Psoas muscle (tissue), 8 donors: ENCODE measurements around the gene TMEM106C. TPM values are rescaled to one million over a fixed set of nuclear protein-coding genes. Genes with fewer than 3 reads are reported as not detected.

Source experiments
- ATAC-seq, 4 donors: fragments of 200-7000 bp; cut with Tn5 transposase; one replicate each; pipeline ENCODE4 v1.9.1; 2020; ENCODE audit warnings: moderate library complexity in 3 of 4, mild to moderate bottlenecking in 2 of 4
- DNase-seq, 2 donors: peaks; one replicate each; pipeline ENCODE4 v3.0.0-alpha.2; 2020
- H3K27ac ChIP-seq: fragments of 200-600 bp; one replicate; pipeline ENCODE4 v1.8.0; 2022
- H3K27me3 ChIP-seq, 3 donors: fragments of 200-600 bp in 1 of 3; one replicate each; pipeline versions ENCODE4 v1.6.1 to v1.8.0; 2013 to 2022; ENCODE audit warnings: low read length in 2 of 3, mild to moderate bottlenecking in 2 of 3, moderate library complexity in 1 of 3; ENCODE audit not compliant: insufficient read depth in 3 of 3
- H3K36me3 ChIP-seq, 2 donors: fragments of 200-600 bp in 1 of 2; one replicate each; pipeline versions ENCODE4 v1.6.1 to v1.8.0; 2013 to 2022; ENCODE audit warnings: low read depth in 1 of 2, mild to moderate bottlenecking in 1 of 2, moderate library complexity in 1 of 2; ENCODE audit not compliant: insufficient read depth in 1 of 2
- H3K4me1 ChIP-seq: fragments of 200-600 bp; one replicate; pipeline ENCODE4 v1.8.0; 2022
- H3K4me3 ChIP-seq: fragments of 200-600 bp; one replicate; pipeline ENCODE4 v1.8.0; 2022; ENCODE audit warnings: mild to moderate bottlenecking
- H3K9me3 ChIP-seq: fragments of 200-600 bp; one replicate; pipeline ENCODE4 v1.8.0; 2022
- CTCF ChIP-seq: fragments of 200-600 bp; IDR thresholded peaks from one replicate; pipeline ENCODE4 v1.8.0; 2022; ENCODE audit warnings: antibody characterized with exemption
- WGBS, 3 donors: extraction: QIAGEN DNeasy Blood & Tissue Kit; methylation state at CpG; one replicate each; pipeline versions ENCODE4 v1.1.6 to v1.1.7; 2013; 5-methylcytosine and 5-hydroxymethylcytosine counted together
- intact Hi-C, 2 donors: fragments of 100-400 bp; cut with DNase I; formaldehyde crosslinking; loops; one replicate each; pipeline versions ENCODE4 v1.11.0 to v1.14.2; 2022
- polyA plus RNA-seq, 3 donors: library from polyadenylated mRNA; stranded (reverse); fragments of 200-250 nt; gene quantifications; one replicate each; pipeline ENCODE4 v1.2.3, GENCODE V29; 2013
- total RNA-seq, 4 donors: library from RNA; stranded (reverse); fragmentation: NEBNext Ultra II Directional in 2 of 4; extraction: Animal tissue kit (Norgen Biotek cat#: 25700) in 2 of 4; gene quantifications; one replicate each; pipeline versions ENCODE4 v1.2.1 to v1.2.4, GENCODE V29; 2021 to 2023
- donor health status: healthy with polysubstance abuse.
- donor health status: DM: no; HTN: no; CAD: no; lungs with moderate emphysema.
- donor health status: Bipolar disorder and iron deficiency.
- donor health status: healthy.
- donor health status: DM: yes; HTN: yes; CAD: no.
- donor health status: DM: no; HTN: no; CAD: no.
- donor health status: DM: no; HTN: no; CAD: no.
- donor health status: DM: yes; HTN: yes; CAD: no.

TMEM106C gene
- total and polyA plus RNA-seq, 7 donors = 7.7 to 33.4 (median 14.7) TPM

- ATAC-seq (no peak), DNase-seq (no peak)
- intact Hi-C loops = no loop called here
- Histone ChIP-seq H3K4me3 (no peak overlapping the region), H3K9me3 (no peaks in the 10 kb centered on the region), H3K27me3 (peaks cover 0 to 16% (median 4%) of the 10 kb centered on the region in 3 donors), H3K4me1 (no peaks in the 10 kb centered on the region), H3K36me3 (no peaks in the 10 kb centered on the region), H3K27ac (no peak overlapping the region)
- 86 to 91% (median 86%) methylated on average over 6 of the region's 6 CpGs for WGBS, 3 donors
- TF ChIP-seq CTCF = no peak
These were observed 24.3 kb upstream of the TMEM106C start for GRCh38 chr12:47939009-47939601.

GRCh38 chr12:47940773-47941474 is 22.5 kb upstream of the TMEM106C start:
- peaks cover 0 to 16% (median 4%) of the 10 kb centered on the region in 3 donors for H3K27me3 ChIP-seq
- H3K4me3 ChIP-seq = no peak overlapping the region
- 92 to 96% (median 95%) methylated on average over 10 of the region's 10 CpGs for WGBS, 3 donors
- H3K9me3 ChIP-seq = no peaks in the 10 kb centered on the region
- no peaks in the 10 kb centered on the region for H3K4me1 ChIP-seq
- no peak for TF ChIP-seq CTCF
- ATAC-seq (no peak), DNase-seq (no peak)
- intact Hi-C loops = loop anchor here in 1 of 2 donors (5.0 kb wide), 1 partner anchor 226 kb away; no protein-coding TSS in a partner anchor
- H3K27ac ChIP-seq = no peak overlapping the region
- H3K36me3 ChIP-seq = no peaks in the 10 kb centered on the region

- intact Hi-C loops = loop anchor here in 1 of 2 donors (5.0 kb wide), 1 partner anchor 226 kb away; no protein-coding TSS in a partner anchor
- DNase-seq = no peak
- peaks cover 0 to 16% (median 4%) of the 10 kb centered on the region in 3 donors for H3K27me3 ChIP-seq
These were observed 22.0 kb upstream of the TMEM106C start for GRCh38 chr12:47941475-47941780.

GRCh38 chr12:47941871-47942613 is 21.4 kb upstream of the TMEM106C start:
- intact Hi-C loops = loop anchor here in 1 of 2 donors (5.0 kb wide), 1 partner anchor 225 kb away; no protein-coding TSS in a partner anchor
- peak in 1 of 2 donors; percentile 58 for DNase-seq
- no peak for TF ChIP-seq CTCF
- H3K27me3 ChIP-seq = peaks cover 0 to 16% (median 4%) of the 10 kb centered on the region in 3 donors
- no peaks in the 10 kb centered on the region for H3K36me3 ChIP-seq
- peak in 3 of 4 donors; percentile 44 to 59 (median 53) for ATAC-seq
- H3K9me3 ChIP-seq = no peaks in the 10 kb centered on the region
- H3K27ac ChIP-seq = no peak overlapping the region
- no peak overlapping the region for H3K4me3 ChIP-seq
- H3K4me1 ChIP-seq = no peaks in the 10 kb centered on the region
- WGBS, 3 donors = 28 to 42% (median 36%) methylated on average over 32 to 40 of the region's 40 CpGs

More at GRCh38 chr12:47941475-47941780, 22.0 kb upstream of the TMEM106C start:
- no peak for ATAC-seq
- Histone ChIP-seq H3K4me3 (no peak overlapping the region), H3K27ac (no peak overlapping the region), H3K4me1 (no peaks in the 10 kb centered on the region), H3K9me3 (no peaks in the 10 kb centered on the region), H3K36me3 (no peaks in the 10 kb centered on the region)
- WGBS, 3 donors = 80 to 84% (median 81%) methylated on average over 7 to 9 of the region's 9 CpGs
- no peak for TF ChIP-seq CTCF
